GM23338 (cell line): ENCODE measurements around the gene FTL. TPM values are rescaled to one million over a fixed set of nuclear protein-coding genes. Genes with fewer than 3 reads are reported as not detected.

Source experiments
- ATAC-seq: fragments of 200-7000 bp; cut with Tn5 transposase; 3 replicates; pipeline ENCODE4 v1.9.1; 2020
- DNase-seq: peaks from one replicate; pipeline ENCODE4 v3.0.0-alpha.2; 2015; ENCODE audit warnings: low spot score
- H2AFZ ChIP-seq: fragments of 200-600 bp; sonication (generic); 2 replicates; pipeline ENCODE4 v1.8.0; 2016; ENCODE audit warnings: antibody characterized with exemption, mild to moderate bottlenecking, moderate library complexity
- H3F3A ChIP-seq: fragments of 200-600 bp; sonication (generic); replicated peaks from 2 replicates; pipeline ENCODE4 v1.8.0; 2017; ENCODE audit warnings: antibody characterized with exemption, mixed run types, low read depth
- H3K27ac ChIP-seq: fragments of 200-600 bp; sonication (generic); 2 replicates; pipeline ENCODE4 v1.6.1; 2016; ENCODE audit warnings: low read depth
- H3K27me3 ChIP-seq: fragments of 200-600 bp; sonication (generic); 2 replicates; pipeline ENCODE4 v1.8.0; 2016; ENCODE audit warnings: mild to moderate bottlenecking, mixed run types, moderate library complexity; ENCODE audit not compliant: insufficient read depth
- H3K36me3 ChIP-seq: fragments of 200-600 bp; sonication (generic); 2 replicates; pipeline ENCODE4 v1.8.0; 2016; ENCODE audit warnings: mild to moderate bottlenecking; ENCODE audit not compliant: insufficient read depth
- H3K4me1 ChIP-seq: fragments of 200-600 bp; sonication (generic); 2 replicates; pipeline ENCODE4 v1.8.0; 2016; ENCODE audit warnings: mild to moderate bottlenecking, moderate library complexity; ENCODE audit not compliant: insufficient read depth
- H3K4me2 ChIP-seq: fragments of 200-600 bp; sonication (generic); 2 replicates; pipeline ENCODE4 v1.7.1; 2017; ENCODE audit warnings: mixed run types
- H3K4me3 ChIP-seq: fragments of 200-600 bp; sonication (generic); 2 replicates; pipeline ENCODE4 v1.6.1; 2016; ENCODE audit warnings: mixed run types
- H3K79me2 ChIP-seq: fragments of 200-600 bp; sonication (generic); replicated peaks from 2 replicates; pipeline ENCODE4 v1.8.0; 2017; ENCODE audit warnings: mild to moderate bottlenecking; ENCODE audit not compliant: insufficient read depth
- H3K9me2 ChIP-seq: fragments of 200-600 bp; sonication (generic); 2 replicates; pipeline ENCODE4 v1.8.0; 2017; ENCODE audit not compliant: insufficient read depth
- H4K20me1 ChIP-seq: fragments of 200-600 bp; sonication (generic); replicated peaks from 2 replicates; pipeline ENCODE4 v1.8.0; 2017; ENCODE audit warnings: mild to moderate bottlenecking; ENCODE audit not compliant: insufficient read depth
- H3K27ac Mint-ChIP-seq: 2 replicates; pipeline ENCODE4 v1.8.0; 2020; ENCODE audit warnings: inconsistent platforms, mild to moderate bottlenecking, moderate library complexity, mixed read lengths
- H3K27me3 Mint-ChIP-seq: 3 replicates; pipeline ENCODE4 v1.8.0; 2022; ENCODE audit warnings: low read depth, mild to moderate bottlenecking, moderate library complexity, mixed read lengths, inconsistent platforms; ENCODE audit not compliant: insufficient read depth, poor library complexity
- H3K36me3 Mint-ChIP-seq: 3 replicates; pipeline ENCODE4 v1.8.0; 2021; ENCODE audit warnings: low read depth, mild to moderate bottlenecking, inconsistent platforms, moderate library complexity, mixed read lengths
- H3K4me1 Mint-ChIP-seq: 3 replicates; pipeline ENCODE4 v1.8.0; 2020; ENCODE audit warnings: mild to moderate bottlenecking, inconsistent platforms, mixed read lengths
- H3K4me3 Mint-ChIP-seq: 3 replicates; pipeline ENCODE4 v1.8.0; 2021; ENCODE audit warnings: moderate library complexity, mild to moderate bottlenecking, inconsistent platforms, mixed read lengths
- H3K9me3 Mint-ChIP-seq: 3 replicates; pipeline ENCODE4 v1.8.0; 2020; ENCODE audit warnings: moderate library complexity, mild to moderate bottlenecking, inconsistent platforms, mixed read lengths
- CTCF ChIP-seq, 2 experiments: fragments of 200-600 bp in 1 of 2; sonication (generic) in 1 of 2; conservative IDR thresholded peaks; 2 replicates each; pipeline versions ENCODE4 v1.5.1 to v1.6.1; 2016 to 2017; ENCODE audit warnings: antibody characterized with exemption in 2 of 2, low read depth in 2 of 2, mild to moderate bottlenecking in 2 of 2, moderate library complexity in 1 of 2
- EZH2 ChIP-seq: fragments of 200-600 bp; sonication (generic); IDR thresholded peaks from one replicate; pipeline ENCODE4 v1.8.0; 2017; ENCODE audit warnings: antibody characterized with exemption, mild to moderate bottlenecking, low read depth; ENCODE audit not compliant: unreplicated experiment
- EZH2phosphoT487 ChIP-seq: fragments of 200-600 bp; sonication (generic); IDR thresholded peaks from one replicate; pipeline ENCODE4 v1.8.1; 2018; ENCODE audit warnings: antibody characterized with exemption; ENCODE audit not compliant: unreplicated experiment
- POLR2AphosphoS5 ChIP-seq: IDR thresholded peaks from 2 replicates; pipeline ENCODE4 v1.6.1; 2016; ENCODE audit warnings: antibody characterized with exemption, low read depth
- STAT1 ChIP-seq: IDR thresholded peaks from one replicate; pipeline ENCODE4 v1.6.1; 2016; ENCODE audit warnings: antibody characterized with exemption; ENCODE audit not compliant: unreplicated experiment
- ZNF114 ChIP-seq: fragments of 250-450 bp; sonication (Bioruptor Pico); IDR thresholded peaks from 2 replicates; pipeline ENCODE4 v1.5.0; 2020; ENCODE audit warnings: mild to moderate bottlenecking, moderate library complexity
- ZNF331 ChIP-seq: fragments of 250-450 bp; sonication (Bioruptor Pico); IDR thresholded peaks from 2 replicates; pipeline ENCODE4 v1.5.0; 2020; ENCODE audit warnings: low read depth, mild to moderate bottlenecking, moderate library complexity
- polyA plus RNA-seq: library from polyadenylated mRNA; unstranded; fragments of >200 nt; fragmentation: Nextera tagmentation; extraction: Ambion mirVana; gene quantifications from 2 replicates; pipeline ENCODE4 v1.2.1, GENCODE V29; 2016
- total RNA-seq: library from RNA; depleted of rRNA; stranded (reverse); fragments of >200 nt; shearing (Covaris generic); gene quantifications from 2 replicates; pipeline ENCODE4 v1.2.3, GENCODE V29; 2014
- TF ChIP-seq, protein P1 (sequence below): fragments of 250-450 bp; sonication (Bioruptor Pico); IDR thresholded peaks from 2 replicates; pipeline ENCODE4 v1.5.0; 2020; ENCODE audit warnings: mild to moderate bottlenecking, moderate library complexity

FTL gene
- total and polyA plus RNA-seq, 2 experiments from 2014 or later, result 2,064 to 5,436 TPM

- TF ChIP-seq, protein P1, sequence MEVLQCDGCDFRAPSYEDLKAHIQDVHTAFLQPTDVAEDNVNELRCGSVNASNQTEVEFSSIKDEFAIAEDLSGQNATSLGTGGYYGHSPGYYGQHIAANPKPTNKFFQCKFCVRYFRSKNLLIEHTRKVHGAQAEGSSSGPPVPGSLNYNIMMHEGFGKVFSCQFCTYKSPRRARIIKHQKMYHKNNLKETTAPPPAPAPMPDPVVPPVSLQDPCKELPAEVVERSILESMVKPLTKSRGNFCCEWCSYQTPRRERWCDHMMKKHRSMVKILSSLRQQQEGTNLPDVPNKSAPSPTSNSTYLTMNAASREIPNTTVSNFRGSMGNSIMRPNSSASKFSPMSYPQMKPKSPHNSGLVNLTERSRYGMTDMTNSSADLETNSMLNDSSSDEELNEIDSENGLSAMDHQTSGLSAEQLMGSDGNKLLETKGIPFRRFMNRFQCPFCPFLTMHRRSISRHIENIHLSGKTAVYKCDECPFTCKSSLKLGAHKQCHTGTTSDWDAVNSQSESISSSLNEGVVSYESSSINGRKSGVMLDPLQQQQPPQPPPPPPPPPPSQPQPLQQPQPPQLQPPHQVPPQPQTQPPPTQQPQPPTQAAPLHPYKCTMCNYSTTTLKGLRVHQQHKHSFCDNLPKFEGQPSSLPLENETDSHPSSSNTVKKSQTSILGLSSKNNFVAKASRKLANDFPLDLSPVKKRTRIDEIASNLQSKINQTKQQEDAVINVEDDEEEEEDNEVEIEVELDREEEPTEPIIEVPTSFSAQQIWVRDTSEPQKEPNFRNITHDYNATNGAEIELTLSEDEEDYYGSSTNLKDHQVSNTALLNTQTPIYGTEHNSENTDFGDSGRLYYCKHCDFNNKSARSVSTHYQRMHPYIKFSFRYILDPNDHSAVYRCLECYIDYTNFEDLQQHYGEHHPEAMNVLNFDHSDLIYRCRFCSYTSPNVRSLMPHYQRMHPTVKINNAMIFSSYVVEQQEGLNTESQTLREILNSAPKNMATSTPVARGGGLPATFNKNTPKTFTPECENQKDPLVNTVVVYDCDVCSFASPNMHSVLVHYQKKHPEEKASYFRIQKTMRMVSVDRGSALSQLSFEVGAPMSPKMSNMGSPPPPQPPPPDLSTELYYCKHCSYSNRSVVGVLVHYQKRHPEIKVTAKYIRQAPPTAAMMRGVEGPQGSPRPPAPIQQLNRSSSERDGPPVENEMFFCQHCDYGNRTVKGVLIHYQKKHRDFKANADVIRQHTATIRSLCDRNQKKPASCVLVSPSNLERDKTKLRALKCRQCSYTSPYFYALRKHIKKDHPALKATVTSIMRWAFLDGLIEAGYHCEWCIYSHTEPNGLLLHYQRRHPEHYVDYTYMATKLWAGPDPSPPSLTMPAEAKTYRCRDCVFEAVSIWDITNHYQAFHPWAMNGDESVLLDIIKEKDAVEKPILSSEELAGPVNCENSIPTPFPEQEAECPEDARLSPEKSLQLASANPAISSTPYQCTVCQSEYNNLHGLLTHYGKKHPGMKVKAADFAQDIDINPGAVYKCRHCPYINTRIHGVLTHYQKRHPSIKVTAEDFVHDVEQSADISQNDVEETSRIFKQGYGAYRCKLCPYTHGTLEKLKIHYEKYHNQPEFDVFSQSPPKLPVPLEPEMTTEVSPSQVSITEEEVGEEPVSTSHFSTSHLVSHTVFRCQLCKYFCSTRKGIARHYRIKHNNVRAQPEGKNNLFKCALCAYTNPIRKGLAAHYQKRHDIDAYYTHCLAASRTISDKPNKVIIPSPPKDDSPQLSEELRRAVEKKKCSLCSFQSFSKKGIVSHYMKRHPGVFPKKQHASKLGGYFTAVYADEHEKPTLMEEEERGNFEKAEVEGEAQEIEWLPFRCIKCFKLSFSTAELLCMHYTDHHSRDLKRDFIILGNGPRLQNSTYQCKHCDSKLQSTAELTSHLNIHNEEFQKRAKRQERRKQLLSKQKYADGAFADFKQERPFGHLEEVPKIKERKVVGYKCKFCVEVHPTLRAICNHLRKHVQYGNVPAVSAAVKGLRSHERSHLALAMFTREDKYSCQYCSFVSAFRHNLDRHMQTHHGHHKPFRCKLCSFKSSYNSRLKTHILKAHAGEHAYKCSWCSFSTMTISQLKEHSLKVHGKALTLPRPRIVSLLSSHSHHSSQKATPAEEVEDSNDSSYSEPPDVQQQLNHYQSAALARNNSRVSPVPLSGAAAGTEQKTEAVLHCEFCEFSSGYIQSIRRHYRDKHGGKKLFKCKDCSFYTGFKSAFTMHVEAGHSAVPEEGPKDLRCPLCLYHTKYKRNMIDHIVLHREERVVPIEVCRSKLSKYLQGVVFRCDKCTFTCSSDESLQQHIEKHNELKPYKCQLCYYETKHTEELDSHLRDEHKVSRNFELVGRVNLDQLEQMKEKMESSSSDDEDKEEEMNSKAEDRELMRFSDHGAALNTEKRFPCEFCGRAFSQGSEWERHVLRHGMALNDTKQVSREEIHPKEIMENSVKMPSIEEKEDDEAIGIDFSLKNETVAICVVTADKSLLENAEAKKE, result no peak
- no peak for TF ChIP-seq ZNF331 (CRISPR knock-in tag)
- TF ChIP-seq CTCF (conservative IDR thresholded peaks at IDR 0.05; ENCODE audit: low read depth in 2 of 2), result no peak
- TF ChIP-seq POLR2AphosphoS5, result no peak
These were observed 49.2 kb downstream of the FTL start (continued) for GRCh38 chr19:49014123-49014869.

DNA sequence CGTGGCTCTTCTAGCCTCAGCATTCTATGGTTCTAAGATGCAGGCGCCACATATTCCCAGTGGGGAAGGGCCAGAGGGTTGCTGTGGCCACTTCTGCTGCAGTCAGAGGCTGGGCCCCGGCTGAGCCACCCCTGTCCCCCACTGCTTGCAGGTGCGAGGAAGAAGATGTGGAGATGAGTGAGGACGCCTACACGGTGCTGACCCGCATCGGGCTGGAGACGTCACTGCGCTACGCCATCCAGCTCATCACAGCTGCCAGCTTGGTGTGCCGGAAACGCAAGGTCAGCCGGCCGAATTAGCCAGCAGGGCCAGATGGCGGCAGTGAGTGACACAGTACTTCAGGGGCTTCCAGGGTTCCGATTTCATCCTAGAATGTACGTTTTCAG is 49.8 kb downstream of the FTL start:
- Histone ChIP-seq H3K79me2 (no peaks in the 10 kb centered on the region), H3K36me3 (no peaks in the 10 kb centered on the region), H3K4me1 (peaks cover 5% of the 10 kb centered on the region; the same call in 1 of the 2 replicates), H3K27me3 (peaks cover 18% of the 10 kb centered on the region), H3K27ac (no peak overlapping the region), H3K4me2 (no peak overlapping the region), H3K4me3 (no peak overlapping the region), H3F3A (0 out of 2 replicates have a peak, but pooled peaks cover 3% of the 10 kb centered on the region), H2AFZ (no peak overlapping the region), H3K9me2 (no peaks in the 10 kb centered on the region), H4K20me1 (no peaks in the 10 kb centered on the region; the same call in 1 of the 2 replicates)
- Mint-ChIP-seq H3K27ac (no peak overlapping the region), H3K36me3 (peaks cover 48% of the 10 kb centered on the region), H3K4me1 (peaks cover 10% of the 10 kb centered on the region), H3K9me3 (peaks cover 3% of the 10 kb centered on the region; the same call in 1 of the 3 replicates), H3K4me3 (no peak overlapping the region), H3K27me3 (peaks cover 23% of the 10 kb centered on the region)
- no peak for DNase-seq
- no peak for ATAC-seq
- TF ChIP-seq ZNF331 (CRISPR knock-in tag), result no peak
- no peak for TF ChIP-seq STAT1
- no peak for TF ChIP-seq ZNF114
- TF ChIP-seq EZH2, result no peak
- no peak for TF ChIP-seq EZH2phosphoT487
